ENCODE data around the gene LOXHD1.

The LOXHD1 gene

GRCh38 chr18:46657115-46657955, at the start of gene LOXHD1:
TSS of gene LOXHD1 (minus strand) at chr18:46657220. CDS start at chr18:46657033, 187 bp downstream.
- peak in 1 of 2 experiments; percentile 3 for DNase-seq

GRCh38 chr18:46705521-46705920, 48.5 kb upstream of the LOXHD1 start:
- DNase-seq = no peak

- no peak for DNase-seq
Observed at GRCh38 chr18:46704816-46705215, 47.8 kb upstream of the LOXHD1 start.

- no peak for DNase-seq
Observed at GRCh38 chr18:46704189-46704588, 47.2 kb upstream of the LOXHD1 start.

- no peak for DNase-seq
Observed at GRCh38 chr18:46702471-46702870, 45.5 kb upstream of the LOXHD1 start.

GRCh38 chr18:46700066-46700824, 43.2 kb upstream of the LOXHD1 start:
- no peak for DNase-seq

- DNase-seq = no peak
Observed at GRCh38 chr18:46696702-46697101, 39.7 kb upstream of the LOXHD1 start.

GRCh38 chr18:46696268-46696667, 39.2 kb upstream of the LOXHD1 start:
- DNase-seq = no peak

- DNase-seq = no peak
Observed at GRCh38 chr18:46693996-46694395, 37.0 kb upstream of the LOXHD1 start.

- DNase-seq = no peak
Observed at GRCh38 chr18:46688853-46689525, 32.0 kb upstream of the LOXHD1 start.

GRCh38 chr18:46686186-46686585, 29.2 kb upstream of the LOXHD1 start:
- no peak for DNase-seq

GRCh38 chr18:46683252-46683651, 26.2 kb upstream of the LOXHD1 start:
- no peak for DNase-seq

GRCh38 chr18:46680784-46681695, 24.0 kb upstream of the LOXHD1 start:
- no peak for DNase-seq

GRCh38 chr18:46679846-46680598, 23.0 kb upstream of the LOXHD1 start:
- no peak for DNase-seq

- DNase-seq = no peak
Observed at GRCh38 chr18:46678785-46679399, 21.9 kb upstream of the LOXHD1 start.

- no peak for DNase-seq
Observed at GRCh38 chr18:46678041-46678440, 21.0 kb upstream of the LOXHD1 start.

GRCh38 chr18:46677611-46678010, 20.6 kb upstream of the LOXHD1 start:
- DNase-seq = no peak

- DNase-seq = no peak
Observed at GRCh38 chr18:46676182-46676835, 19.3 kb upstream of the LOXHD1 start.

- no peak for DNase-seq
Observed at GRCh38 chr18:46675112-46675511, 18.1 kb upstream of the LOXHD1 start.
